ENCODE data around the gene ZNF524.

Gene ZNF524

GRCh38 chr19:55640577-55641425, 40.7 kb downstream of the ZNF524 start, which contains the start of gene ZNF580:
Gene ZNF580 (plus strand): TSS chr19:55641002. CDS start chr19:55642509, 1,507 bp downstream.
- TF ChIP-seq CTCF (IDR thresholded peaks at IDR 0.05; ENCODE audit: low read depth, low read length), result no peak

GRCh38 chr19:55641426-55642152, 41.5 kb downstream of the ZNF524 start:
- no peak for DNase-seq (ENCODE audit: extremely low read depth, low read depth)
- no peak for TF ChIP-seq CTCF (IDR thresholded peaks at IDR 0.05; ENCODE audit: low read depth, low read length)

More at GRCh38 chr19:55640577-55641425, 40.7 kb downstream of the ZNF524 start, which contains the start of gene ZNF580:
- DNase-seq (ENCODE audit: extremely low read depth, low read depth), result peak; percentile 38

- TF ChIP-seq CTCF (IDR thresholded peaks at IDR 0.05; ENCODE audit: low read depth, low read length), result no peak
- no peak for DNase-seq (ENCODE audit: extremely low read depth, low read depth)
These were observed 42.3 kb downstream of the ZNF524 start for GRCh38 chr19:55642153-55643002.

DNA sequence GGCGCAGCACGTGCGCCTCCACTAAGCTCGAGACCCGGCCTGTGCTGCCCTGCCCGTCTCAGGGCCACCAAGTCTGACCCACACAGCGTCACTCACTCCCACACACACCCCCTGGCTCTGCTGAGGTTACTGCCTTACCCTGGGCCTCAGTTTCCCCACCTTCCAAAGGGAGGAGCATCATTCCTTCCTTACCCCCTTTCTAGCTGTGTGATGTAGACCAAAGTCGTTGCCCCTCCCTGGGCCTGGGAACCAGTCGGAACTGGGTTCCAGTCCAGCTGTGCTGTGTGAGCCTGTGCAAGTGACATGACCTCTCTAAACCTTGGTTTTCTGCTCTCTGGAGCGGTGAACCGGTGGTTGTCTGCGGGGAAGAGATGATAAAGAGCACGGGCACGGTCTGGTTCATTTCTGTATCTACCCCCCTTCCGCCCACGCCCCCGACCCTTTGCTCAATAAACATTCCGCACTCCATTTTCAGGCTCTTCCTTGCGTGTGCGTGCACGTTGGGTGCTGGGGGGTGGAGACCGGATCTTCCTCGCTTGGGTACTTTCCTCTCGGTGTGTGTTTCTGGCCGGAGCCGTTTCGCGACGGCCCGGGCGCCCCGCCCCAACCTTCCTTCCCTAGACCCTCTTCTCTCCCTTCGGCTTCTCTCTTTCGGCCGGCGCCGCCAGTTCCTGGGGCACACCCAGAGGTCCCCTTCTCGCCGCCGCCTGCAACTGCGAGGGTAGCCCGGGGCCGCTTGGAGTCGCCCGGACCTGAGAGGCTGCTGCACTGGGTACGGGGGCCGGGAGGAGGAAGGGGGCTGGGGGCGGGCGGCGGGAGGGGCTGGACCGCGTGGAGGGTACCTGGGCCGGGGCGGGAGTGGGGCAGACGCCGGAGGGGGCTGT, 43.2 kb downstream of the ZNF524 start, which contains the start of gene ZNF581:
Gene ZNF581 (plus strand): TSS at position 647 of the 884 bp plus-strand sequence. CDS start 923 bp downstream, outside the sequence.
- peak; percentile 40 for DNase-seq (ENCODE audit: extremely low read depth, low read depth)
- TF ChIP-seq CTCF (IDR thresholded peaks at IDR 0.05; ENCODE audit: low read depth, low read length), result no peak

- DNase-seq (ENCODE audit: extremely low read depth, low read depth), result no peak
- no peak for TF ChIP-seq CTCF (IDR thresholded peaks at IDR 0.05; ENCODE audit: low read depth, low read length)
These were observed 43.7 kb downstream of the ZNF524 start for GRCh38 chr19:55643887-55644176.

GRCh38 chr19:55644191-55644833, 44.2 kb downstream of the ZNF524 start:
- no peak for TF ChIP-seq CTCF (IDR thresholded peaks at IDR 0.05; ENCODE audit: low read depth, low read length)
- no peak for DNase-seq (ENCODE audit: extremely low read depth, low read depth)
